AG10803 (cell line): ENCODE results near the gene MANEAL.
A peak's percentile ranks its signal among the peaks of the same experiment; 100 is the strongest.

ENCODE experiments used
- DNase-seq: peaks from one replicate; pipeline ENCODE4 v3.0.0; 2010; ENCODE audit warnings: low read depth
- H3K4me3 ChIP-seq: 2 replicates; pipeline ENCODE4 v1.5.1; 2011; ENCODE audit warnings: mild to moderate bottlenecking, low read length, control low read depth
- TF ChIP-seq, protein P1 (sequence below): conservative IDR thresholded peaks from 2 replicates; pipeline ENCODE4 v1.5.1; 2011; ENCODE audit warnings: mild to moderate bottlenecking, low read length, control low read depth, inconsistent platforms

The MANEAL gene

DNA sequence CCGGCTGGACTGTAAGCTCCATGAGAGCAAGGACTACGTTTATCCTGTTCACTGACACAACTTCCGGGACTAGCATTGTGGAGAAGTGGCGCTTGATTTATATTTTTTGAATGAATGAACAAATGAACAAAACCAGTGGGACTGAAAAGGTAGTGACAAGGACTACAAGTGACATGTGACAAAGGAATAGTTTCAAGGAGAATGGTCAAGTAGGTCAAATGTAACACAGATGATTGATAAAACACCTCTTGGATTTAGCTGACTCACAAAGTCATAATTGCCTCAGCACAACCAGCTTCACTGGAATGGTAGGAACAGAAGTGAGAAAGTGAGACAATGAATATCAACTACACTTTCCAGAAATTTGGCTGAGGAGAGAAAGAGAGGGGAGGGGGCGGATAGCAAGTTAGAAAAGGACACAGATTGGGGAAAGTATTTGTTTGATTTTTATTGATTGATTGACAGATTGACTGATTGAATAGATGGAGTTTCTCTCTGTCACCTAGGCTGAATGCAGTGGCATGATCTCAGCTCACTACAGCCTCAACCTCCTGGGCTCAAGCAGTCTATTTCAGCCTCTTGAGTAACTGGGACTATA lies 51.5 kb downstream of the MANEAL start:
- TF ChIP-seq, protein P1, sequence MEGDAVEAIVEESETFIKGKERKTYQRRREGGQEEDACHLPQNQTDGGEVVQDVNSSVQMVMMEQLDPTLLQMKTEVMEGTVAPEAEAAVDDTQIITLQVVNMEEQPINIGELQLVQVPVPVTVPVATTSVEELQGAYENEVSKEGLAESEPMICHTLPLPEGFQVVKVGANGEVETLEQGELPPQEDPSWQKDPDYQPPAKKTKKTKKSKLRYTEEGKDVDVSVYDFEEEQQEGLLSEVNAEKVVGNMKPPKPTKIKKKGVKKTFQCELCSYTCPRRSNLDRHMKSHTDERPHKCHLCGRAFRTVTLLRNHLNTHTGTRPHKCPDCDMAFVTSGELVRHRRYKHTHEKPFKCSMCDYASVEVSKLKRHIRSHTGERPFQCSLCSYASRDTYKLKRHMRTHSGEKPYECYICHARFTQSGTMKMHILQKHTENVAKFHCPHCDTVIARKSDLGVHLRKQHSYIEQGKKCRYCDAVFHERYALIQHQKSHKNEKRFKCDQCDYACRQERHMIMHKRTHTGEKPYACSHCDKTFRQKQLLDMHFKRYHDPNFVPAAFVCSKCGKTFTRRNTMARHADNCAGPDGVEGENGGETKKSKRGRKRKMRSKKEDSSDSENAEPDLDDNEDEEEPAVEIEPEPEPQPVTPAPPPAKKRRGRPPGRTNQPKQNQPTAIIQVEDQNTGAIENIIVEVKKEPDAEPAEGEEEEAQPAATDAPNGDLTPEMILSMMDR: no peak
- no peak overlapping the region for H3K4me3 ChIP-seq
- no peak for DNase-seq

DNA sequence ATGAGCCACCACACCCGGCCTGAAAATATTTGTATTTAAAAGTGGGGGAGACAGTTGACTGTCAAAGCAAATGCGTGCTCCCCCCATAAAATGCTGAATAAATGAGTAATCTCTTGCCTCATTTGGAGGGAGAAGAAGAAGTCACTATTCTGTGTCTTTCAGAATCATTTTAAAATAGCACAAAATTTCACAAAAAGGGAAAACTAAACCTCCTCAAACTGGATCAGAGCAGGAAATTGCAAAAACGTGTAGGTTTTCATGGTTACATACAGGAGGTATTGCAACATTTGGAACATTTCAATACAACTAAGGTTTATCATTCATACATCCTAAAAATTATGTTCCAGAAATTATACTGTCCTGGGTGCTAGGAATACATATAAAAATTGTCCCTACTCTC lies 52.1 kb downstream of the MANEAL start:
- TF ChIP-seq, protein P1: no peak
- H3K4me3 ChIP-seq: no peak overlapping the region
- DNase-seq: peak; percentile 17

DNA sequence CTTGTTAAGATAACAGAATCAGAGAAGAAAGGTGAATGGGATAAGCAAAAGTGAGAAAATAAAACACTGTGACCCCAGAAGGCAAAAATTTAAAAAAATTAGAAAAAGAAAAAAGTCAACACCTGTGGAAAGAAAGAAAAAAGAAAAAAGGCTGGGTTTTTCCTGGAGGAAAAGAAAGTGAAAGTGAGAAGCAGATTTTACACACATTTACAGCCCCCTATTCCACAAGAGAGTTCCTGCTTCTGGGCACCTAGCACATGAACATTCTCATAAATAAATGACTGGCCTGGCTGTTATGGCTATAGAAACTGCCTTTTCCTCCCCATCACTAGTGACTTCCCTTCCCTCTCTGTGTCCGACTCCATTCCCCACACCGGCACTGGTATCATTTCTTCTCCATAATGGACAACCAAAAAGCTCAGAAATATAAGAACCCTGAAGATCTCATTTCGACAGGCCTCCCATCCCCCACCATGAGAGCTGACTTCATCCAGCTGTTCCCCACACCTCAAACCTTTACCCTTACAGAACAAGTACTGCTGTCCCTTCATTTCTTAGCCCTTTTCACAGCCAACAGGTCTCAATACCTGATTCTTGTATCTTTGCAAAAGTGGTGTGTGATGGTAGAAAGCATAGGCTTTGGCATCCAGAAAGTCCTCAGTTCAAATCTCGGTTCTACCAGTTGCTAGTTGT lies 53.1 kb downstream of the MANEAL start:
- TF ChIP-seq, protein P1: no peak
- H3K4me3 ChIP-seq: no peak overlapping the region
- no peak for DNase-seq

DNA sequence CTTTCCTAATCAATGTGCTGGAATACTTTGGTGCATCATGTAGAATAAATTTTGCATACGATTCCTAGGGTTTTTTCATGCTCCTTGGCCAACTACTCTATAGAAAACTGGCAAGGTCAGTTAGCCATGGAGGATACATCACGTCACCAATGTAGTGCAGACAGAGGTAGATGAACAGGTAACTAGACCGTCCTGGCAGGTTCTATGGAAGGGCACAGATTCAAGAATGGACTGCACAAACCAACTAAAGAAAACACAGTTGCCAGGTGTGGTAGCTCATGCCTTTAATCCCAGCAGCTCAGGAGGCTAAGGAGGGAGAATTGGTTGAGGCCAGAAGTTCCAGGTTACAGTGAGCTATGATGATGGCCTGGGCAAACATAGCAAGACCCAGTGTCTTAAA lies 55.8 kb downstream of the MANEAL start:
- no peak overlapping the region for H3K4me3 ChIP-seq
- TF ChIP-seq, protein P1: no peak
- no peak for DNase-seq

DNA sequence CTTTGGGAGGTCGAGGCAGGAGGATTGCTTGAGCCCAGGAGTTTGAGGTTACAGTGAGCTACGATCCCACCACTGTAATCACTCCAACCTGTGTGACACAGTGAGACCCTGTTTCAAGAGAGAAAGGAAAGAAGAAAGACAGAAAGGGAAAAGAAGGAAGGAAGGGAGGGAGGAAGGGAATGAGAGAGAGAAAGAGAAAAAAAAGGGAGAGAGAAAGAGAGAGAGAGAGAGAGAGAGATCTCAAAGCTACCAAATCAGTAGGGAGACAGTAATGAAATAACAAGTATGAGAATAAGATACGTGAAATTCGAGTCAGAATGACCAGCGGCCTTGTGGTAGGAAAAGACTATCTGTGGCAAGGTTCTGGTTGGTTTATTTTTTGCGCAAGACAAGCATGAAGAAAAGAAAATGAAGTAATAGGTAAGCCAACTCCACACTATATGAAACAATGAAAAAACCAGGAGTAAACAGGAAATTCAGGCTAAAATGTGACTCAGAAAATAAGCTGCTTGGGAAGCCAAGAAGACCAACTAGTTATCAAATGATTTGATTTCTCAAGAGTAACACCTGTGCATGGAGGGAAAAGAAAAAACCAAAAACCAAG lies 56.8 kb downstream of the MANEAL start:
- no peak for DNase-seq
- TF ChIP-seq, protein P1: no peak
- no peak overlapping the region for H3K4me3 ChIP-seq
